Vagina (tissue), 2 donors: ENCODE measurements around the gene DEFB131A.
"Not testable (repeated sequence)": the region's sequence is repeated elsewhere in the genome, so short reads cannot be mapped to it uniquely, and the experiment has no call there.

Source experiments
- CTCF ChIP-seq, 3 experiments: fragments of 450-650 bp in 2 of 3; fragments of 200-600 bp in 1 of 3; sonication (generic) in 1 of 3; IDR thresholded peaks; one replicate each; pipeline ENCODE4 v1.5.1; 2017 to 2019; ENCODE audit warnings: antibody characterized with exemption in 3 of 3, mild to moderate bottlenecking in 2 of 3, moderate library complexity in 2 of 3
- POLR2AphosphoS5 ChIP-seq, 2 donors: sonication (generic); formaldehyde crosslinking; IDR thresholded peaks; one replicate each; pipeline ENCODE4 v1.9.0; 2017; ENCODE audit warnings: antibody characterized with exemption in 2 of 2, mild to moderate bottlenecking in 2 of 2, low read depth in 1 of 2; ENCODE audit not compliant: insufficient read depth in 1 of 2

GRCh38 chr4:9406491-9406890, 37.7 kb upstream of the DEFB131A start:
- TF ChIP-seq POLR2AphosphoS5 (IDR thresholded peaks at IDR 0.05; ENCODE audit: insufficient read depth in 1 of 2, low read depth in 1 of 2); CTCF (IDR thresholded peaks at IDR 0.05): not testable (repeated sequence)
